HepG2 (cell line): ENCODE results near the gene CXCL6.

Experiments used
- DMAP1 ChIP-seq: IDR thresholded peaks from 2 replicates; pipeline ENCODE4 v1.6.1; 2016
- HNRNPH1 ChIP-seq: fragments of 200-400 bp; formaldehyde crosslinking; optimal IDR thresholded peaks from 2 replicates; pipeline ENCODE3; 2017; ENCODE audit warnings: mild to moderate bottlenecking, low read depth, low read length
- POLR2A ChIP-seq, 2 experiments: IDR thresholded peaks; 2 replicates each; pipeline ENCODE4 v1.6.1; 2011; ENCODE audit warnings: low read depth in 2 of 2, low read length in 2 of 2, mild to moderate bottlenecking in 1 of 2, moderate library complexity in 1 of 2; ENCODE audit not compliant: insufficient read depth in 1 of 2
- TF ChIP-seq, protein P1 (sequence below): sonication (generic); formaldehyde crosslinking; IDR thresholded peaks from 2 replicates; pipeline ENCODE4 v1.9.0; 2022; ENCODE audit warnings: missing genetic modification reagents, mild to moderate bottlenecking, borderline replicate concordance
- TF ChIP-seq, protein P2 (sequence below): sonication (generic); formaldehyde crosslinking; IDR thresholded peaks from 2 replicates; pipeline ENCODE4 v1.8.1; 2023; ENCODE audit warnings: mild to moderate bottlenecking, missing genetic modification reagents
- TF ChIP-seq, protein P3 (sequence below): sonication (generic); formaldehyde crosslinking; IDR thresholded peaks from 2 replicates; pipeline ENCODE4 v1.4.0; 2020; ENCODE audit warnings: mild to moderate bottlenecking, missing genetic modification reagents, borderline replicate concordance

DNA sequence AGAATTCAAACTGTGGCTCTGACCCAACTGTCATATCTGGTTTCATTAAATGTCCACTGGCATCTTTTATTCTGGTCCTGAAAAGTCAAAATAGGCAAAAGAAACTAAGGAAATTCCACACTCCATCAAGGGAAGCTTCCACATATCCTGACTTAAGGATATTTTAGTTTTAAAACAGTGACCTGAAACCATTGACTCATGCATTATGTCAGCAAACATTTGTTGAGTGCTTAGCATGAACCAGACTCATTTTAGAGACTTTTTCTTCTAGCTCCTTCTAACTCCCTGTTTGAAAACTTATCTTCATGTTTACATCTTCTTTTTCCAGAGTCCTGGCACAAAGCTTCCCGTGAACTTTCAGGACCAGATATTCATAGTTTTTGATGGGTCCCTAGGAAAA lies 25.8 kb downstream of the CXCL6 start:
- TF ChIP-seq, protein P1, sequence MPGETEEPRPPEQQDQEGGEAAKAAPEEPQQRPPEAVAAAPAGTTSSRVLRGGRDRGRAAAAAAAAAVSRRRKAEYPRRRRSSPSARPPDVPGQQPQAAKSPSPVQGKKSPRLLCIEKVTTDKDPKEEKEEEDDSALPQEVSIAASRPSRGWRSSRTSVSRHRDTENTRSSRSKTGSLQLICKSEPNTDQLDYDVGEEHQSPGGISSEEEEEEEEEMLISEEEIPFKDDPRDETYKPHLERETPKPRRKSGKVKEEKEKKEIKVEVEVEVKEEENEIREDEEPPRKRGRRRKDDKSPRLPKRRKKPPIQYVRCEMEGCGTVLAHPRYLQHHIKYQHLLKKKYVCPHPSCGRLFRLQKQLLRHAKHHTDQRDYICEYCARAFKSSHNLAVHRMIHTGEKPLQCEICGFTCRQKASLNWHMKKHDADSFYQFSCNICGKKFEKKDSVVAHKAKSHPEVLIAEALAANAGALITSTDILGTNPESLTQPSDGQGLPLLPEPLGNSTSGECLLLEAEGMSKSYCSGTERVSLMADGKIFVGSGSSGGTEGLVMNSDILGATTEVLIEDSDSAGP: no peak
- TF ChIP-seq POLR2A (IDR thresholded peaks at IDR 0.05; ENCODE audit: insufficient read depth in 1 of 2, low read depth in 2 of 2, low read length in 2 of 2) (no peak), DMAP1 (no peak), HNRNPH1 (no peak)
- TF ChIP-seq, protein P2, sequence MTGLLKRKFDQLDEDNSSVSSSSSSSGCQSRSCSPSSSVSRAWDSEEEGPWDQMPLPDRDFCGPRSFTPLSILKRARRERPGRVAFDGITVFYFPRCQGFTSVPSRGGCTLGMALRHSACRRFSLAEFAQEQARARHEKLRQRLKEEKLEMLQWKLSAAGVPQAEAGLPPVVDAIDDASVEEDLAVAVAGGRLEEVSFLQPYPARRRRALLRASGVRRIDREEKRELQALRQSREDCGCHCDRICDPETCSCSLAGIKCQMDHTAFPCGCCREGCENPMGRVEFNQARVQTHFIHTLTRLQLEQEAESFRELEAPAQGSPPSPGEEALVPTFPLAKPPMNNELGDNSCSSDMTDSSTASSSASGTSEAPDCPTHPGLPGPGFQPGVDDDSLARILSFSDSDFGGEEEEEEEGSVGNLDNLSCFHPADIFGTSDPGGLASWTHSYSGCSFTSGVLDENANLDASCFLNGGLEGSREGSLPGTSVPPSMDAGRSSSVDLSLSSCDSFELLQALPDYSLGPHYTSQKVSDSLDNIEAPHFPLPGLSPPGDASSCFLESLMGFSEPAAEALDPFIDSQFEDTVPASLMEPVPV: no peak
- TF ChIP-seq, protein P3, sequence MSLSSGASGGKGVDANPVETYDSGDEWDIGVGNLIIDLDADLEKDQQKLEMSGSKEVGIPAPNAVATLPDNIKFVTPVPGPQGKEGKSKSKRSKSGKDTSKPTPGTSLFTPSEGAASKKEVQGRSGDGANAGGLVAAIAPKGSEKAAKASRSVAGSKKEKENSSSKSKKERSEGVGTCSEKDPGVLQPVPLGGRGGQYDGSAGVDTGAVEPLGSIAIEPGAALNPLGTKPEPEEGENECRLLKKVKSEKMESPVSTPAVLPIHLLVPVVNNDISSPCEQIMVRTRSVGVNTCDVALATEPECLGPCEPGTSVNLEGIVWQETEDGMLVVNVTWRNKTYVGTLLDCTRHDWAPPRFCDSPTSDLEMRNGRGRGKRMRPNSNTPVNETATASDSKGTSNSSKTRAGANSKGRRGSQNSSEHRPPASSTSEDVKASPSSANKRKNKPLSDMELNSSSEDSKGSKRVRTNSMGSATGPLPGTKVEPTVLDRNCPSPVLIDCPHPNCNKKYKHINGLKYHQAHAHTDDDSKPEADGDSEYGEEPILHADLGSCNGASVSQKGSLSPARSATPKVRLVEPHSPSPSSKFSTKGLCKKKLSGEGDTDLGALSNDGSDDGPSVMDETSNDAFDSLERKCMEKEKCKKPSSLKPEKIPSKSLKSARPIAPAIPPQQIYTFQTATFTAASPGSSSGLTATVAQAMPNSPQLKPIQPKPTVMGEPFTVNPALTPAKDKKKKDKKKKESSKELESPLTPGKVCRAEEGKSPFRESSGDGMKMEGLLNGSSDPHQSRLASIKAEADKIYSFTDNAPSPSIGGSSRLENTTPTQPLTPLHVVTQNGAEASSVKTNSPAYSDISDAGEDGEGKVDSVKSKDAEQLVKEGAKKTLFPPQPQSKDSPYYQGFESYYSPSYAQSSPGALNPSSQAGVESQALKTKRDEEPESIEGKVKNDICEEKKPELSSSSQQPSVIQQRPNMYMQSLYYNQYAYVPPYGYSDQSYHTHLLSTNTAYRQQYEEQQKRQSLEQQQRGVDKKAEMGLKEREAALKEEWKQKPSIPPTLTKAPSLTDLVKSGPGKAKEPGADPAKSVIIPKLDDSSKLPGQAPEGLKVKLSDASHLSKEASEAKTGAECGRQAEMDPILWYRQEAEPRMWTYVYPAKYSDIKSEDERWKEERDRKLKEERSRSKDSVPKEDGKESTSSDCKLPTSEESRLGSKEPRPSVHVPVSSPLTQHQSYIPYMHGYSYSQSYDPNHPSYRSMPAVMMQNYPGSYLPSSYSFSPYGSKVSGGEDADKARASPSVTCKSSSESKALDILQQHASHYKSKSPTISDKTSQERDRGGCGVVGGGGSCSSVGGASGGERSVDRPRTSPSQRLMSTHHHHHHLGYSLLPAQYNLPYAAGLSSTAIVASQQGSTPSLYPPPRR (CRISPR knock-in tag): no peak
